K562 (cell line): ENCODE data around the gene NRXN3. TPM values are rescaled to one million over a fixed set of nuclear protein-coding genes. Genes with fewer than 3 reads are reported as not detected.

Experiments used
- ATAC-seq: fragments of 200-7000 bp; cut with Tn5 transposase; 3 replicates; pipeline ENCODE4 v1.9.1; 2020; ENCODE audit warnings: moderate library complexity
- BruUV-seq: library from RNA; stranded (reverse); fragments of 400-500 nt; replicated peaks from 2 replicates; lab custom pipeline; 2021; lab: Mats Ljungman, UMichigan
- CTCF ChIA-PET: fragments of 300-600 bp; formaldehyde crosslinking; extraction: SDS; loops from one replicate; lab custom pipeline; 2021; ENCODE audit warnings: low intra/inter-chr PET ratio; lab: Yijun Ruan, JAX
- POLR2A ChIA-PET: fragments of 300-600, 350-650 bp; sonication (Branson Sonifier 250); formaldehyde crosslinking; extraction: SDS; loops from one replicate; lab custom pipeline; 2021; ENCODE audit warnings: antibody characterized with exemption, inconsistent platforms; lab: Yijun Ruan, JAX
- DNase-seq, 4 experiments: peaks; one replicate each; pipeline versions ENCODE4 v3.0.0 to v3.0.0-alpha.2; 2011 to 2018; ENCODE audit warnings: low spot score in 3 of 4, mixed read lengths in 3 of 4; ENCODE audit errors: extremely low read depth in 1 of 4
- FAIRE-seq: peaks from 2 replicates; lab custom pipeline; 2011; peaks lifted over from hg19 to GRCh38; lab: Jason Lieb, UNC
- H2AFZ ChIP-seq: 2 replicates; pipeline ENCODE4 v1.6.0; 2011; ENCODE audit warnings: low read depth, low read length, control low read depth, inconsistent platforms
- H3K27ac ChIP-seq: fragments of 200-600 bp; 3 replicates; pipeline ENCODE4 v1.8.0; 2011; ENCODE audit warnings: low read depth, mild to moderate bottlenecking, control low read depth, inconsistent platforms, low read length, moderate library complexity, mixed read lengths; ENCODE audit errors: extremely low read depth
- H3K27me3 ChIP-seq, 2 experiments: fragments of 300-600 bp in 1 of 2; 2 replicates in 1 of 2; 3 replicates in 1 of 2; pipeline versions ENCODE4 v1.6.0 to v1.8.0; 2011; ENCODE audit warnings: inconsistent platforms in 2 of 2, low read length in 2 of 2, mild to moderate bottlenecking in 1 of 2, mixed read lengths in 1 of 2, moderate library complexity in 1 of 2; ENCODE audit not compliant: control insufficient read depth in 2 of 2, insufficient read depth in 2 of 2
- H3K36me3 ChIP-seq: fragments of 300-600 bp; 3 replicates; pipeline ENCODE4 v1.8.0; 2011; ENCODE audit warnings: mild to moderate bottlenecking, low read length, inconsistent platforms; ENCODE audit not compliant: control insufficient read depth, insufficient read depth
- H3K4me1 ChIP-seq, 2 experiments: fragments of 200-600 bp in 1 of 2; replicated peaks in 1 of 2; 2 replicates in 1 of 2; 3 replicates in 1 of 2; pipeline versions ENCODE4 v1.5.1 to v1.8.0; 2011; ENCODE audit warnings: inconsistent platforms in 2 of 2, low read length in 2 of 2, mild to moderate bottlenecking in 1 of 2, mixed read lengths in 1 of 2, moderate library complexity in 1 of 2; ENCODE audit not compliant: control insufficient read depth in 2 of 2, insufficient read depth in 2 of 2
- H3K4me2 ChIP-seq: 2 replicates; pipeline ENCODE4 v1.6.1; 2011; ENCODE audit warnings: low read length, control low read depth, inconsistent platforms, mixed read lengths; ENCODE audit not compliant: insufficient read depth
- H3K4me3 ChIP-seq: fragments of 200-600 bp; sonication (generic), shearing (Covaris generic); 2 replicates; pipeline ENCODE4 v1.5.1; 2016; ENCODE audit warnings: control low read depth, inconsistent platforms
- H3K79me2 ChIP-seq: fragments of 200-600 bp; 3 replicates; pipeline ENCODE4 v1.8.0; 2011; ENCODE audit warnings: low read length, inconsistent platforms; ENCODE audit not compliant: control insufficient read depth, insufficient read depth
- H3K9ac ChIP-seq, 2 experiments: 2 replicates each; pipeline versions ENCODE4 v1.6.0 to v1.6.1; 2011; ENCODE audit warnings: low read depth in 2 of 2, low read length in 2 of 2, control low read depth in 1 of 2, inconsistent platforms in 1 of 2, mild to moderate bottlenecking in 1 of 2, mixed read lengths in 1 of 2; ENCODE audit not compliant: insufficient read depth in 1 of 2
- H3K9me1 ChIP-seq: one replicate; pipeline ENCODE4 v1.6.0; 2011; ENCODE audit warnings: inconsistent platforms, mild to moderate bottlenecking, low read length, moderate library complexity; ENCODE audit not compliant: control insufficient read depth, insufficient read depth
- H3K9me3 ChIP-seq: replicated peaks from 2 replicates; pipeline ENCODE4 v1.5.1; 2011; ENCODE audit warnings: low read depth, low read length, inconsistent platforms; ENCODE audit not compliant: control insufficient read depth, insufficient read depth
- H4K20me1 ChIP-seq: replicated peaks from 2 replicates; pipeline ENCODE4 v1.6.1; 2011; ENCODE audit warnings: low read length, inconsistent platforms, mixed read lengths; ENCODE audit not compliant: control insufficient read depth, insufficient read depth
- BHLHE40 ChIP-seq: IDR thresholded peaks from 2 replicates; pipeline ENCODE4 v1.6.1; 2011; ENCODE audit warnings: low read length, improper control_type of control experiment
- CCNT2 ChIP-seq: IDR thresholded peaks from 2 replicates; pipeline ENCODE4 v1.6.1; 2011; ENCODE audit warnings: borderline replicate concordance, low read depth, mild to moderate bottlenecking, moderate library complexity, mixed read lengths, low read length; ENCODE audit not compliant: insufficient read length; ENCODE audit errors: extremely low read depth
- EP400 ChIP-seq: fragments of 450-650 bp; IDR thresholded peaks from 2 replicates; pipeline ENCODE4 v1.6.1; 2017; ENCODE audit warnings: antibody characterized with exemption, mild to moderate bottlenecking, moderate library complexity
- MEF2D ChIP-seq: conservative IDR thresholded peaks from 2 replicates; pipeline ENCODE4 v1.6.1; 2016; ENCODE audit warnings: low read depth, missing genetic modification characterization, missing compliant biosample characterization
- POLR2B ChIP-seq: fragments of 450-650 bp; IDR thresholded peaks from 2 replicates; pipeline ENCODE4 v1.6.1; 2018; ENCODE audit warnings: low read depth; ENCODE audit not compliant: partially characterized antibody
- TRIM24 ChIP-seq, 2 experiments: fragments of 450-650 bp; IDR thresholded peaks; 2 replicates each; pipeline ENCODE4 v1.6.1; 2016
- XRCC4 ChIP-seq: IDR thresholded peaks from one replicate; pipeline ENCODE4 v1.6.1; 2011; ENCODE audit not compliant: insufficient read depth, insufficient read length; ENCODE audit errors: extremely low read depth
- WGBS: fragments of 100-300 bp; shearing (Covaris generic); methylation state at CpG from one replicate; pipeline ENCODE4 v1.1.6; 2016; ENCODE audit warnings: low coverage, mixed read lengths; ENCODE audit not compliant: insufficient coverage; ENCODE audit errors: missing lambda C conversion rate; 5-methylcytosine and 5-hydroxymethylcytosine counted together
- in situ Hi-C: fragments of 300-500 bp; cut with MboI; formaldehyde crosslinking; loops from 4 replicates; pipeline ENCODE4 v1.15.0; 2018; ENCODE audit warnings: inconsistent platforms, mixed read lengths
- intact Hi-C: fragments of 100-400 bp; cut with micrococcal nuclease; formaldehyde crosslinking; loops from 2 replicates; pipeline ENCODE4 v1.14.2; 2022
- polyA plus RNA-seq, 8 experiments: library from polyadenylated mRNA; depleted of rRNA in 4 of 8; stranded (reverse) in 5 of 8; unstranded in 3 of 8; fragments of >200 nt; fragmentation: Nextera tagmentation in 2 of 8; fragmentation: Illumina TruSeq in 1 of 8; extraction: Ambion mirVana in 2 of 8; extraction: Trizol in 1 of 8; gene quantifications; 2 replicates each; pipeline versions ENCODE4 v1.2.1 to v1.2.3, GENCODE V29; 2011 to 2014; ENCODE audit warnings: inconsistent platforms in 1 of 8, missing spikeins in 1 of 8
- total RNA-seq, 7 experiments: library from RNA; depleted of rRNA in 6 of 7; stranded (reverse); fragments of >200 nt in 6 of 7; fragmentation: Illumina TruSeq in 2 of 7; extraction: Trizol in 2 of 7; gene quantifications; 2 replicates each; pipeline versions ENCODE4 v1.2.1 to v1.2.3, GENCODE V29; 2011 to 2021; ENCODE audit warnings: low replicate concordance in 1 of 7

Gene NRXN3
- total and polyA plus RNA-seq, 9 of the 15 experiments (the other 6 are each of a cell fraction or from before 2014, with no cell fraction given) = 0.09 TPM; not detected in 8

GRCh38 chr14:79836577-79836976, 1666.4 kb downstream of the NRXN3 start:
- Histone ChIP-seq H3K9me3 (no peaks in the 10 kb centered on the region), H3K4me1 (no peaks in the 10 kb centered on the region), H3K9ac (no peak overlapping the region), H3K4me3 (no peak overlapping the region), H2AFZ (no peak overlapping the region), H3K79me2 (no peaks in the 10 kb centered on the region), H3K36me3 (no peaks in the 10 kb centered on the region), H3K4me2 (no peak overlapping the region), H4K20me1 (no peaks in the 10 kb centered on the region), H3K9me1 (no peaks in the 10 kb centered on the region), H3K27ac (no peak overlapping the region), H3K27me3 (no peaks in the 10 kb centered on the region)
- intact Hi-C loops (no loop called here), in situ Hi-C loops (no loop called here)
- TF ChIP-seq CCNT2 = no peak
- TF ChIP-seq XRCC4 = no peak
- no peak for TF ChIP-seq MEF2D (tag)
- TF ChIP-seq BHLHE40 = no peak
- DNase-seq (no peak), ATAC-seq (no peak), FAIRE-seq (no peak)
- 0% methylated on average over 1 of the region's 1 CpG for WGBS
- CTCF ChIA-PET = no interaction called here
- no TSS peak for BruUV-seq
- POLR2A ChIA-PET = no interaction called here

- no peak for FAIRE-seq
- BruUV-seq = no TSS peak
- CTCF ChIA-PET = no interaction called here
- H3K9ac ChIP-seq = no peak overlapping the region
- H3K79me2 ChIP-seq = no peaks in the 10 kb centered on the region
- TF ChIP-seq EP400 = no peak
- TF ChIP-seq TRIM24 (IDR thresholded peaks at IDR 0.05) = no peak
- no peak for TF ChIP-seq POLR2B
- H4K20me1 ChIP-seq = no peaks in the 10 kb centered on the region
- 0% methylated on average over 2 of the region's 2 CpGs for WGBS
- intact Hi-C loops (no loop called here), in situ Hi-C loops (no loop called here)
- ATAC-seq = no peak
- no peak for DNase-seq
- H3K4me3 ChIP-seq = no peak overlapping the region
- H3K4me2 ChIP-seq = no peak overlapping the region
- H2AFZ ChIP-seq = no peak overlapping the region
- H3K27me3 ChIP-seq = no peaks in the 10 kb centered on the region
- H3K9me1 ChIP-seq = no peaks in the 10 kb centered on the region
- POLR2A ChIA-PET = no interaction called here
- no peaks in the 10 kb centered on the region for H3K4me1 ChIP-seq
- H3K27ac ChIP-seq = no peak overlapping the region
- no peaks in the 10 kb centered on the region for H3K9me3 ChIP-seq
- no peaks in the 10 kb centered on the region for H3K36me3 ChIP-seq
These were observed 1667.5 kb downstream of the NRXN3 start for GRCh38 chr14:79837699-79838098.
